Heart left ventricle (tissue), 13 donors: Measurements from ENCODE around the gene ARID3B.

ENCODE experiments used
- CTCF ChIP-seq, 12 donors: fragments of 200-600 bp; sonication (generic) in 4 of 12; IDR thresholded peaks; one replicate each; pipeline versions ENCODE4 v1.5.0 to v1.8.0; 2018 to 2022; ENCODE audit warnings: antibody characterized with exemption in 12 of 12, mild to moderate bottlenecking in 5 of 12
- POLR2A ChIP-seq, 2 donors: fragments of 450-650 bp; IDR thresholded peaks; one replicate each; pipeline ENCODE4 v1.6.1; 2017; ENCODE audit warnings: antibody characterized with exemption in 2 of 2, mild to moderate bottlenecking in 2 of 2, moderate library complexity in 2 of 2
- donor health status: ischemic (EF 13 %, LVEDD 7.1; RV severe dilation, severe dysfunction).
- donor health status: DM: no; HTN: yes; CAD: no.
- donor health status: DM: no; HTN: no; CAD: no.
- donor health status: ischemic (EF 25% LVEDD 6.9; RV normal size, moderate dysfunction).
- donor health status: ischemic (EF 25% LVEDD 5.7; RV mildly dilated, moderate dysfunction).
- donor health status: ischemic (EF 35%, LVEDD 5.7; RV mildly dilated, moderate dysfunction).
- donor health status: nonischemic (EF 11% LVEDD 7.7; RV severe dilation, severe dysfunction).
- donor health status: DM: yes; HTN: yes; CAD: no.
- donor health status: PGD.
- donor health status: ischemic (EF 29% LVEDD 5.4; RV normal size, mild dysfunction).
- donor health status: nonischemic (EF 23%, LVEDD 6.1; RV moderate dilation, normal function).

GRCh38 chr15:74642734-74643664 lies 102.0 kb downstream of the ARID3B start:
- TF ChIP-seq CTCF (IDR thresholded peaks at IDR 0.05) (no peak), POLR2A (IDR thresholded peaks at IDR 0.05) (no peak)
